ENCODE data around the gene CNNM4.

CNNM4 gene

DNA sequence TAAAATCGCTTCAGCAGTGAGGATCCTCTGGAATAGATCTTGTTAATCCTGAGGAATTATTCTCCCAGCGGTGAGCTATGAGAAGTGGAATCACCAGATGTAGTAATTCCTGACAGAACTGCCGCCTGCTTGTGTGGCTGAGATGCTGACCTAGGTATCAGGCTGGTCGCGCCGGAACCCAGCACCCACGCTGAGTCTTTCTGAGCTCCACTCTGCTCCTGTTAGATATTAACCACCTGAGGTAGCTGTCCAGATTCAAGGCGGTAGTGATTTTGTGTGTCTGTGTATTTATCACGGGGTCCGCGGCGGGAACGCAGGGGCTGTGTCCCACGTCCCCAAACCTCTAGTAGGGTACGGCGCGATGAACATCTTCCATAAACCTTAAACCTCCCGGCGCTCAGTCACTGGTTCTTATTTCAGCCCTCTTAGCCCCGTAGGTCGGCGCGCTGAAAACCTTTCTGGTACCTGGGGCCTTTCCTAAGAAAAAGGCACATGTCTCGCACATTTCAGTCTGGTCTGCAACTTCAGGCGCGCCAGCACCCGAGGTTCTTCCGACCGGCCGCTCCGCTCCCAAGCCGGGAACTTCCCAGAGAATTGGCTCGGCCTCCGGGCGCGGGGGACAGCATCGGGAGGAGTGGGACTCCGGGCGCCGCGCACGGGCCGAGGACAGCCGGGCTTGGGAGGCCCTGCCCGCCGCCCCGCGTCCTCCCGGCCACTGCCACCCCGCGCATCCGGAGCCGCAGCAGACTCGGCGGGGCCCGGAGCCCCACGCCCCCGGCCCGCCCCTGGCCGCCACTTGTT is 54.8 kb downstream of the CNNM4 start:
- DNase-seq = peak; percentile 37 to 73 (median 72)

GRCh38 chr2:96816127-96816835 is 55.6 kb downstream of the CNNM4 start, which contains the start of gene CNNM3:
Gene CNNM3 (plus strand): TSS chr2:96816268. CDS start chr2:96816278, 10 bp downstream.
- peak; percentile 92 to 97 (median 96) for DNase-seq

- DNase-seq = peak in 2 of 3 experiments; percentile 63 to 69
These were observed 56.4 kb downstream of the CNNM4 start for GRCh38 chr2:96816836-96817702.

GRCh38 chr2:96817882-96818281 is 57.2 kb downstream of the CNNM4 start:
- no peak for DNase-seq

GRCh38 chr2:96819128-96819875 is 58.6 kb downstream of the CNNM4 start:
- DNase-seq = peak; percentile 36 to 72 (median 57)

DNA sequence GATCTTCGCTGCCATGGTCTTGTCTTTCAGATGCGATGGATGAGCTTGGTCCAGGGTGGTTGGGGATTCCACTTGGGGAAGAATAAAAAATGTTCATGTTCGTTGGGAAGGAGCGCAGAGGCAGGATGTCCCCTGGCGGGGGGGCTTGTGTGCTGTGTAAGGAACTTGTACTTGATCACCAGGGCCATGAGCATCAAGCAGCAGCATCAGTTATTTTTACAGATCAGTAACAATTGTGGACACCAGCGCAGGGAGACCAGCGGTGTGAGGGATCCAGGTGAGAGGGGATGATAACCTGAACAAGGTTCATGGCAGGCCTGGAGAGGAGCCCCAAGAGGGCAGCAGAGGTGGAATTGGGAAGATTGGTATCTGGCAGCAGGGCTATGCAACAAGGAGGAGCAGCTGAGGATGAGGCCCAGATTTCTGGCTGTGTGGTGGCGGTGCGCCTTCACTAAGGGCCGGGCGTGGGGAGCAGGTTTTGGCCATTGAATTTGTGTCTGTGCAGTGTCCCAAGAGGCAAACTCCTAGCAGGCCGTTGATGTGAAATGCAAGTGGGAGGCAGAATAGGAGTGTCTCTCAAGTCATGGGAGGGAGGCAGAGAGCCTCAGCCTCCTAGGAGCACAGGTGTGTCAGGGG is 59.3 kb downstream of the CNNM4 start:
- no peak for DNase-seq

- no peak for DNase-seq
These were observed 60.5 kb downstream of the CNNM4 start for GRCh38 chr2:96821113-96821675.

GRCh38 chr2:96822786-96823185 is 62.1 kb downstream of the CNNM4 start:
- DNase-seq = no peak

DNA sequence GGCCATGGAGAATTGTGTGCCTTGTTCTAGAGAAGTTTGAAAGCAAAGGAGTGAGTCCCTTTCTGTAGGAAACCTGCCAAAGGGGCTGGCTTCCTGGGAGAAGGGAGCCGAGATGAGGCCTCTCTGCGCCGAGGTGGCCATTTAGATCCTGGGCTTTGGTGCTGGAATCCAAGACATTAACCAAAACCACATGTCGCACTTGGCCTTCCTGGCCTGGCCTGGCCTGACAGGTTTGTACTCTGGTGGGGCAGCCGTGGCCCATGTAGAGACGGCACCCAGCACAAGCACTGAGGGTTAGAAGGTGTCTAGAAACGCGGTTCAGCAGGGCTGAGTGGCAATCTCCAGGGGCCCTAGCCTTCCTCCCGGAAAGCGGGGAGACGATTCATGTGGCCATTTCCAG is 62.5 kb downstream of the CNNM4 start:
- no peak for DNase-seq

DNA sequence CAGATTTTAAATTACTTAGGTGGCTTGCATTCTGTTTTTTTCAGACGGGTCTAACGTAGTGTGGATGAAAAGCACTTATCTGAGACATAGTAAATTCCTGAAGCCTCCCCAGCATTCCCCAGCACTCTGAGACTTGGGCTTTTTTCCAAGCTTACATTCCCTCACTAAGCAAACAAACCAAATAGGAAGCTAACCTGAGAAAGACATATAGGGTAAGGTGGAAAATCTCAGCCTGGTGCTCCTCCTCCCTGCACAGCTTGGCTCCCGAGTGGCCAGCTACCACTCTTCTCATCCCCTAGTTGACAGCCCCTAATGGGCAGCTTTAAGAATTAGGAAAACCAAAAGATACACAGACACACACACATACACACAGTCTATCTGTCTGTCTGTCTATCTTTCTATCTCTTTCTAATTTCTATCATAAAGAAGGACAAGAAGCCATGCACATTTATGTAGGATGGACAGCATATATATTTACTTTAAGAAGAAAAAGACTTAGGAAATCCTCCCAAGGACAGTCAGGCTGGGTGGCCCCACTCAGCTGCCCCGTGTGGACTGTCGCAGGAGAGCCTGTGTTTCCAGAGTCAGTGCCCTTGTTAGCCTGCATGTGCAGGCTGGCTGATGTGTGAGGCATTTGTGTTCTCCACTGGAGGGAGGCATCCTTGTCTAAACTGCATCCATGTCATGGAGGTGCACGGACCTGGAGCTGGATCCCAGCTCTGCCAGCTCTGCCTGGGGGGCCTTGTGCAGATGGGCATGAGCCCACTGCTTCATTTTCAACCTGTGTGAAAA is 63.6 kb downstream of the CNNM4 start:
- DNase-seq = no peak

DNA sequence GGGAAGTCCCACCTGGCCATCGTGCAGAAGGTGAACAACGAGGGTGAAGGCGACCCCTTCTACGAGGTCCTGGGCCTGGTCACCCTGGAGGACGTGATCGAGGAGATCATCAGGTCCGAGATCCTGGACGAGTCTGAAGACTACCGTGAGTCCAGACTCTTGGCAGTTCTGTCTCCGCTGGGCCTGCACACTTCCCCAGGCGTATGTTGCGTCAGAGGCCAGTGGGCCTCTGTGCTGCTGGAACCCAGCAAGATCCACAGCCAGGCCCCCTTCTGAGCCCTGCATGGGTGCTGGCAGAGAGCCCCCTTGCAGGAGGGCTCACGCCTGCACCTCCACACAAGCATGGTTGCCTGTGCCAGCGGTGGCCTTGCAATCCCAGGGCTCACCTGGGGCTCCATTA is 64.4 kb downstream of the CNNM4 start:
- no peak for DNase-seq

- no peak for DNase-seq
These were observed 66.0 kb downstream of the CNNM4 start for GRCh38 chr2:96826546-96827278.

DNA sequence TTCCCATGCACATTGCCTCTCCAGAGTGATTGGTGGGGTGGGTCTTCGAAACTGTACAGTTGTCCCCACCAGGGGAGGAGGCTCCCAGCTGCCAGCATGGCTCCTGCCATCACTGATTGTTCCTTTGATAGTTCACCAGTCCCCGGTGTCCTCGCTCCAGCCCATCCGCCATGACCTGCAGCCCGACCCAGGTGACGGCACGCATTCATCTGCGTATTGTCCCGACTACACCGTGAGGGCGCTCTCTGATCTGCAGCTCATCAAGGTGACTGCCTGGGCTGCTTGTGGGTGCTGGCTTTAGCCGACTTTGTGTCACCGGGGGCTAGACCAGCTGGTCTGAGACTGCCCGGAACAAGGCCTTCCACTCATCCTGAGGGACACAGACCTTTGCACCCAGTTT is 67.7 kb downstream of the CNNM4 start:
- DNase-seq = no peak

GRCh38 chr2:96828874-96829273 is 68.2 kb downstream of the CNNM4 start:
- DNase-seq = no peak

DNA sequence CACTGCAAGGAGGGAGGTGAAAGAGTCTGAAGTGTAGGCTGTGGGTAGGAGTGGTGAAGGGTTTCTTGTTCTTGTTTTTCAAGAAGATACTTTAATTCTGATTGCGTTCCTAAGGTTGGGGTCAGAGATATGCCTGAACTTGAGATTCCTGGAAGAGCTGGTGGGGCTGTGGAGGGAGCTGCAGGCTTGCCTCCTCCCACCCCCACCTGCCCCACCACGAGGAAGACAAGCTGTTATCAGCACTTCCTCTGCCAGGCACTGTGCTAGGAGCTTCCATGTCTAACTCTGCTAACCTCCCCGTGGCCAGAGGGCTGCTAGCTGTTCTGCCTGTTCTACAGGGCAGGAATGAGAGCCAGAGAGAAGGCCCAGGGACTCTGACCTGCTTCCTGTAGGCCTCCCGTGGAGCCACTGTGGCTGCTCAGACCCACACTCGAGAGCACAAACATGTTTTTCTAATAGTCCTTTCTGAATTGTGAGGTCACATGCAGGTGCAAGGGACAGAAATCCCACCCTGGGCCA is 69.4 kb downstream of the CNNM4 start:
- no peak for DNase-seq

DNA sequence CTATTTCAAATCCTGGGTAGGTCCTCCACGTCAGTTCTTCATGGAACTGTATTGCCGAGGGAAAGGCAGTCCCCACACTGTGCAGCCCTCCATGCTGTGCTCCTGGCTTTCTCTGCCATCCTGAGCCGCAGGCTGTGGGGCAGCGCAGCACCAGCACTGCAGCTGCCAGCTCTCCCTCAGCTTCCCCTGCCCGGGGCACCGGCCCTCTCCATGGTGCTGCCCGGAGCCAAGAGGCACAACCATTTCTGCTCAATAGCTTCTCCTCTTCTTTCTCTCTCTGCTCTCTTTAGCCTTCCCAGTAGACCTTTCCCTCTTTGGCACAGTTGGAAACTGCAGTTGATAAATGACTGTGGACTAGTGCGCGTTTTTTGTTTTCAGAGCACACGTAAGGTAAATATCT is 71.0 kb downstream of the CNNM4 start:
- DNase-seq = peak in 1 of 3 experiments; percentile 12

DNA sequence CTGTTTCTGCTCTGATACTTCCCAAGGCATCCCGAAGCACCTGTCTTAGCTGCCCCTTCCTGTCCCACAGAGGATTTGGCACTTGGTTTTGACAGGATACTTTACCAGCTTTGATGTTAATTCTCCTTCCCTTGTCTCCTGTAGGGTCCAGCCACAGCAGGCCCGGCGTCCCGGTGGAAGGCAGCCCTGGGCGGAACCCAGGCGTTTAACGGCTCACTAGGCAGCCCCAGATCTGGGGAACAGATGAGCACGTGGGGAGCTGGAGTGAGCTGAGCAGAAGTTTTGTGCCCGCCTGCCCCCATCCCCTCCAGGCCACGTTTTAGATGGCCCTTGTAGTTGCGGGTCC is 71.7 kb downstream of the CNNM4 start:
- DNase-seq = no peak

GRCh38 chr2:96832754-96833507 is 72.2 kb downstream of the CNNM4 start:
- peak; percentile 92 to 98 (median 94) for DNase-seq

- no peak for DNase-seq
These were observed 75.1 kb downstream of the CNNM4 start for GRCh38 chr2:96835830-96836229.
